ENCODE data around the gene RANBP3. TPM values are rescaled to one million over a fixed set of nuclear protein-coding genes. Genes with fewer than 3 reads are reported as not detected.

Gene RANBP3
- total and polyA plus RNA-seq, 7 donors: 27.0 to 86.4 (median 63.1) TPM

- WGBS, 2 donors: 43 to 82% methylated on average over 22 of the region's 22 CpGs
- peak; percentile 50 for DNase-seq
- TF ChIP-seq, protein P1, sequence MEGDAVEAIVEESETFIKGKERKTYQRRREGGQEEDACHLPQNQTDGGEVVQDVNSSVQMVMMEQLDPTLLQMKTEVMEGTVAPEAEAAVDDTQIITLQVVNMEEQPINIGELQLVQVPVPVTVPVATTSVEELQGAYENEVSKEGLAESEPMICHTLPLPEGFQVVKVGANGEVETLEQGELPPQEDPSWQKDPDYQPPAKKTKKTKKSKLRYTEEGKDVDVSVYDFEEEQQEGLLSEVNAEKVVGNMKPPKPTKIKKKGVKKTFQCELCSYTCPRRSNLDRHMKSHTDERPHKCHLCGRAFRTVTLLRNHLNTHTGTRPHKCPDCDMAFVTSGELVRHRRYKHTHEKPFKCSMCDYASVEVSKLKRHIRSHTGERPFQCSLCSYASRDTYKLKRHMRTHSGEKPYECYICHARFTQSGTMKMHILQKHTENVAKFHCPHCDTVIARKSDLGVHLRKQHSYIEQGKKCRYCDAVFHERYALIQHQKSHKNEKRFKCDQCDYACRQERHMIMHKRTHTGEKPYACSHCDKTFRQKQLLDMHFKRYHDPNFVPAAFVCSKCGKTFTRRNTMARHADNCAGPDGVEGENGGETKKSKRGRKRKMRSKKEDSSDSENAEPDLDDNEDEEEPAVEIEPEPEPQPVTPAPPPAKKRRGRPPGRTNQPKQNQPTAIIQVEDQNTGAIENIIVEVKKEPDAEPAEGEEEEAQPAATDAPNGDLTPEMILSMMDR (IDR thresholded peaks at IDR 0.05): no peak
- TF ChIP-seq EP300 (IDR thresholded peaks at IDR 0.05) (no peak), POLR2A (IDR thresholded peaks at IDR 0.05) (no peak), POLR2AphosphoS5 (IDR thresholded peaks at IDR 0.05) (no peak)
- no peaks in the 10 kb centered on the region for H3K27me3 ChIP-seq
- no peaks in the 10 kb centered on the region for H3K9me3 ChIP-seq
- H3K4me1 ChIP-seq: peaks cover 0 to 7% (median 2%) of the 10 kb centered on the region in 4 donors
- H3K36me3 ChIP-seq: peaks cover 0 to 46% (median 9%) of the 10 kb centered on the region in 4 donors
- no peak overlapping the region for H3K4me3 ChIP-seq
- intact Hi-C loops (cut with DNase I): no loop called here
- no peak overlapping the region for H3K27ac ChIP-seq
These were observed 43.2 kb upstream of the RANBP3 start for GRCh38 chr19:6020972-6021805.

DNA sequence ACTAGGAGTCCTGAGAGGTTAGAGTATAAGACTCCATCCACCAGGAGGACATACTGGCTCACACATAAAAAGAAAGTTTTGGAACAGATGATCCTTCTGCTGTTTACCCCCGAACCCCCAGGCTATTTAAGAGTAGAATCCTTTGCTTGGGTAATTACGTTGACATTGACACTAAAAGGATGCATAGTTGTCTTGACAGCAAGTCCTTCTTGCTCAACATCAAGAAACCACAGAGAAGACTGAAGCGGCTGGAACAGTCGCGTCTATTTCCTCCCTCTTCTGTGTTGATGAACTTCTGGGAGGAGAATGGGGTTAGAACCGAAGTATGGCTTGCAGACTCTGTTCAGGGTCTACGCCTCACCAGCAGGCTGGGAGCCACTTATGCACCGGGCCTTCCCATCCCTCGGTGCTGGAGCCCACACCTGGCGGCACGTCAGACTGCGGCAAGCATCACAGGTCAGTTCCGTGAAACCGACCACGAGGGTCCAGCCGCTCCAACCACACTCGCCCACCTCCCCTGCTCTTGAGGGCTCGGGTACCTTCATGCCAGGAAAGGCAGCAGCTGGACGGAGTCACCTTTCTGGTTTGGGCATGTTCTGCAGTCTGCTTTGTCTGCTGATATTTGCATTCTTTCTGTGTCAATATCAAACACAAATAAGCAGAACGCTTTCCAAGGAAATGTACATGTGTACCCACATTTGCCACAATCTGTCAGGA lies 42.4 kb upstream of the RANBP3 start:
- 73 to 78% methylated on average over 20 of the region's 20 CpGs for WGBS, 2 donors
- H3K36me3 ChIP-seq: peaks cover 0 to 46% (median 9%) of the 10 kb centered on the region in 4 donors
- no peak overlapping the region for H3K4me3 ChIP-seq
- no peaks in the 10 kb centered on the region for H3K9me3 ChIP-seq
- peak; percentile 38 for DNase-seq
- no peaks in the 10 kb centered on the region for H3K27me3 ChIP-seq
- no peak overlapping the region for H3K27ac ChIP-seq
- intact Hi-C loops (cut with DNase I): no loop called here
- TF ChIP-seq, protein P1 (IDR thresholded peaks at IDR 0.05): no peak
- TF ChIP-seq EP300 (IDR thresholded peaks at IDR 0.05): no peak
- no peak for TF ChIP-seq POLR2AphosphoS5 (IDR thresholded peaks at IDR 0.05)
- TF ChIP-seq POLR2A (IDR thresholded peaks at IDR 0.05): no peak
- H3K4me1 ChIP-seq: peaks cover 0 to 7% (median 2%) of the 10 kb centered on the region in 4 donors

DNA sequence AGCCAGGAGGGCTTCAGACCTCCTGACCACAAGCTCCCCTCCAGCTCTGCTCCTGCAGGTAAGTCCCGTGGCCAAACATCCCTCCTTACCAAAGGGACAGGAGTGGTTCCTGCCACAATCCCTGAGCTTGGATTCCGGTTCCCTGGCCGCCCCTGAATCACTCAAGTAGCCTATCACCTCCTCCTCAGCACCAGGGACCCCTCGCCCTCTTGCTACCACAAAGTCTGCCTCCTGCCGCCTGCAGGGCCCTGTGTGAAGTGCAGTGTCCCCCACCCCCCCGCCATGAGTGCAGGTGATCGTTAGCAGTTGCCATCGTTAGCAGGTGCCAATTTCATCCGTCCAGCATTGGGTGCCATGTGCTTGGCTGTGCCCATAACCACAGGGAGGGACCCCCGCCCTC lies 40.8 kb upstream of the RANBP3 start:
- no peaks in the 10 kb centered on the region for H3K27me3 ChIP-seq
- no peaks in the 10 kb centered on the region for H3K9me3 ChIP-seq
- no peak overlapping the region for H3K27ac ChIP-seq
- intact Hi-C loops (cut with DNase I): no loop called here
- DNase-seq: peak; percentile 57
- H3K36me3 ChIP-seq: peaks cover 0 to 46% (median 5%) of the 10 kb centered on the region in 4 donors
- 80 to 90% methylated on average over 10 of the region's 10 CpGs for WGBS, 2 donors
- peaks cover 0 to 7% (median 2%) of the 10 kb centered on the region in 4 donors for H3K4me1 ChIP-seq
- no peak overlapping the region for H3K4me3 ChIP-seq
- TF ChIP-seq, protein P1 (IDR thresholded peaks at IDR 0.05): no peak
- no peak for TF ChIP-seq POLR2A (IDR thresholded peaks at IDR 0.05)
- TF ChIP-seq EP300 (IDR thresholded peaks at IDR 0.05): no peak
- TF ChIP-seq POLR2AphosphoS5 (IDR thresholded peaks at IDR 0.05): no peak

DNA sequence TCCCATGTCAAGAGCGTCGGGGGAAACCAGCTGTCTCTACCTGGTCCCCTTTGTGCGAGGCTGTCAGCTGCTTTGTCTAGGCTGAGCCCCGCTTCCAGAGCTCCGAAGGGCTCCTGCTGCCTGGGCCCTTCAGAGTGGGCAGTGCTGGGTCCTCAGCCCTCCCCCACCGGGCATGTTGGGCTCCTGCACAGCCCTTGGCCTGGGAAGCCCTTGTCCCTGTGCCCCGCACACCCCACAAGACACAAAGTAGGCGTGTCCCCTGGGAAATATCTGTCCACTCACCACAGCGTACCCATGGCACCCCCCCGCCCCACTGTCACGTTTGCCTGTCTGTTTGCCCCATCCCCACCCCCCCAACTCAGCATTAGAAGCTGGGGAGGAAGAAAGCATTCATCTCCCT lies 39.6 kb upstream of the RANBP3 start:
- Histone ChIP-seq H3K4me1 (peaks cover 0 to 6% (median 2%) of the 10 kb centered on the region in 4 donors), H3K36me3 (peaks cover 0 to 45% (median 5%) of the 10 kb centered on the region in 4 donors), H3K9me3 (no peaks in the 10 kb centered on the region), H3K27ac (no peak overlapping the region), H3K27me3 (no peaks in the 10 kb centered on the region), H3K4me3 (no peak overlapping the region)
- TF ChIP-seq POLR2AphosphoS5 (IDR thresholded peaks at IDR 0.05) (no peak), EP300 (IDR thresholded peaks at IDR 0.05) (no peak), POLR2A (IDR thresholded peaks at IDR 0.05) (no peak)
- TF ChIP-seq, protein P1 (IDR thresholded peaks at IDR 0.05): no peak
- WGBS, 2 donors: 88 to 90% methylated on average over 11 of the region's 11 CpGs
- intact Hi-C loops (cut with DNase I): no loop called here
- peak; percentile 55 for DNase-seq
